SK-N-SH (cell line): ENCODE results near the gene DOCK8. TPM values are rescaled to one million over a fixed set of nuclear protein-coding genes. Genes with fewer than 3 reads are reported as not detected.

Source experiments
- CTCF ChIA-PET: fragments of 300-600, 350-600 bp; formaldehyde crosslinking; extraction: SDS; loops from one replicate; lab custom pipeline; 2021; lab: Yijun Ruan, JAX
- POLR2A ChIA-PET: fragments of 350-600 bp; sonication (Branson Sonifier 250); formaldehyde crosslinking; extraction: SDS; loops from one replicate; lab custom pipeline; 2020; ENCODE audit warnings: antibody characterized with exemption, inconsistent platforms; lab: Yijun Ruan, JAX
- DNase-seq: peaks from one replicate; pipeline ENCODE4 v3.0.0; 2012
- H2AFZ ChIP-seq: fragments of 200-600 bp; sonication (generic); 2 replicates; pipeline ENCODE4 v1.8.1; 2016; ENCODE audit warnings: antibody characterized with exemption, mild to moderate bottlenecking, low read depth
- H3F3A ChIP-seq: fragments of 200-600 bp; sonication (generic); replicated peaks from 2 replicates; pipeline ENCODE3; 2016; ENCODE audit warnings: antibody characterized with exemption, mild to moderate bottlenecking; ENCODE audit not compliant: insufficient read depth
- H3K27ac ChIP-seq, 2 experiments: fragments of 200-500 bp in 1 of 2; fragments of 200-600 bp in 1 of 2; sonication (Bioruptor generic) in 1 of 2; sonication (generic), shearing (Covaris generic) in 1 of 2; 2 replicates each; pipeline versions ENCODE4 v1.5.1 to v1.6.1; 2014 to 2016; ENCODE audit warnings: low read depth in 2 of 2, inconsistent platforms in 1 of 2, low read length in 1 of 2, mild to moderate bottlenecking in 1 of 2, mixed read lengths in 1 of 2
- H3K27me3 ChIP-seq: fragments of 200-600 bp; sonication (generic), shearing (Covaris generic); 2 replicates; pipeline ENCODE4 v1.6.1; 2016; ENCODE audit warnings: mixed run types; ENCODE audit not compliant: insufficient read depth
- H3K36me3 ChIP-seq, 2 experiments: fragments of 200-500 bp in 1 of 2; fragments of 200-600 bp in 1 of 2; sonication (Bioruptor generic) in 1 of 2; sonication (generic) in 1 of 2; replicated peaks in 1 of 2; 2 replicates each; pipeline versions ENCODE3 to v1.5.1; 2014 to 2016; ENCODE audit warnings: low read length in 1 of 2, mild to moderate bottlenecking in 1 of 2; ENCODE audit not compliant: insufficient read depth in 2 of 2, control insufficient read depth in 1 of 2
- H3K4me1 ChIP-seq, 2 experiments: fragments of 200-500 bp in 1 of 2; fragments of 200-600 bp in 1 of 2; sonication (Bioruptor generic) in 1 of 2; sonication (generic), shearing (Covaris generic) in 1 of 2; 2 replicates each; pipeline versions ENCODE4 v1.5.1 to v1.6.1; 2014 to 2016; ENCODE audit warnings: low read depth in 1 of 2, low read length in 1 of 2, mixed run types in 1 of 2; ENCODE audit not compliant: insufficient read depth in 2 of 2, control insufficient read depth in 1 of 2
- H3K4me2 ChIP-seq: fragments of 200-600 bp; sonication (generic), shearing (Covaris generic); 2 replicates; pipeline ENCODE4 v1.6.1; 2017; ENCODE audit warnings: mixed run types
- H3K4me3 ChIP-seq, 2 experiments: fragments of 200-500 bp in 1 of 2; fragments of 200-600 bp in 1 of 2; sonication (Bioruptor generic) in 1 of 2; sonication (generic), shearing (Covaris generic) in 1 of 2; 2 replicates each; pipeline versions ENCODE4 v1.5.1 to v1.8.1; 2014 to 2016; ENCODE audit warnings: low read depth in 2 of 2, inconsistent platforms in 1 of 2, low read length in 1 of 2, mild to moderate bottlenecking in 1 of 2, mixed read lengths in 1 of 2, moderate library complexity in 1 of 2
- H3K79me2 ChIP-seq: fragments of 200-600 bp; sonication (generic); 2 replicates; pipeline ENCODE4 v1.8.1; 2017; ENCODE audit warnings: mild to moderate bottlenecking; ENCODE audit not compliant: insufficient read depth
- H3K9ac ChIP-seq: fragments of 200-600 bp; sonication (generic); 2 replicates; pipeline ENCODE4 v1.6.1; 2017; ENCODE audit warnings: mixed run types
- H3K9me2 ChIP-seq: fragments of 200-600 bp; sonication (generic); 2 replicates; pipeline ENCODE4 v1.6.1; 2017; ENCODE audit warnings: mixed run types
- H3K9me3 ChIP-seq: fragments of 200-600 bp; sonication (generic); 2 replicates; pipeline ENCODE4 v1.6.1; 2017; ENCODE audit warnings: mixed run types, mild to moderate bottlenecking, moderate library complexity
- H4K20me1 ChIP-seq: fragments of 200-600 bp; sonication (generic); 2 replicates; pipeline ENCODE4 v1.6.1; 2017; ENCODE audit warnings: mild to moderate bottlenecking, mixed run types; ENCODE audit not compliant: insufficient read depth
- CTCF ChIP-seq: fragments of 200-600 bp; sonication (generic); IDR thresholded peaks from 2 replicates; pipeline ENCODE4 v1.6.1; 2017; ENCODE audit warnings: antibody characterized with exemption, mild to moderate bottlenecking, moderate library complexity
- EZH2phosphoT487 ChIP-seq: fragments of 200-600 bp; sonication (generic); IDR thresholded peaks from 2 replicates; pipeline ENCODE4 v1.6.1; 2017; ENCODE audit warnings: low read depth, mixed run types, mild to moderate bottlenecking, antibody characterized with exemption, moderate library complexity, borderline replicate concordance
- FOSL2 ChIP-seq: IDR thresholded peaks from 2 replicates; pipeline ENCODE4 v1.4.0; 2012; ENCODE audit warnings: low read depth, mild to moderate bottlenecking, moderate library complexity, borderline replicate concordance
- FOXJ3 ChIP-seq: sonication (generic); formaldehyde crosslinking; IDR thresholded peaks from 2 replicates; pipeline ENCODE4 v1.5.1; 2020; ENCODE audit warnings: mild to moderate bottlenecking, missing genetic modification reagents
- FOXM1 ChIP-seq: IDR thresholded peaks from 2 replicates; pipeline ENCODE4 v1.4.0; 2012; ENCODE audit warnings: low read depth, mild to moderate bottlenecking
- IRF3 ChIP-seq: fragments of 150-350 bp; IDR thresholded peaks from 2 replicates; pipeline ENCODE4 v1.6.1; 2016; ENCODE audit warnings: mild to moderate bottlenecking, low read depth, low read length
- MEF2A ChIP-seq: IDR thresholded peaks from 2 replicates; pipeline ENCODE4 v1.4.0; 2012; ENCODE audit warnings: low read depth, borderline replicate concordance
- NFIC ChIP-seq: IDR thresholded peaks from 2 replicates; pipeline ENCODE4 v1.4.0; 2012; ENCODE audit warnings: borderline replicate concordance
- POLR2AphosphoS5 ChIP-seq: IDR thresholded peaks from 2 replicates; pipeline ENCODE4 v1.6.1; 2012; ENCODE audit warnings: low read depth, low read length
- RAD21 ChIP-seq: IDR thresholded peaks from 2 replicates; pipeline ENCODE4 v1.6.1; 2012; ENCODE audit warnings: mild to moderate bottlenecking, low read length
- RXRA ChIP-seq: IDR thresholded peaks from 2 replicates; pipeline ENCODE4 v1.4.0; 2012; ENCODE audit warnings: low read depth, mild to moderate bottlenecking, borderline replicate concordance
- SIN3A ChIP-seq: IDR thresholded peaks from 2 replicates; pipeline ENCODE4 v1.6.1; 2012; ENCODE audit warnings: low read depth, mild to moderate bottlenecking, low read length, moderate library complexity, borderline replicate concordance
- SMC3 ChIP-seq: IDR thresholded peaks from 2 replicates; pipeline ENCODE4 v1.6.1; 2012; ENCODE audit warnings: low read depth, low read length, improper control_type of control experiment
- TAF1 ChIP-seq: IDR thresholded peaks from 2 replicates; pipeline ENCODE4 v1.6.1; 2012; ENCODE audit warnings: low read depth, mild to moderate bottlenecking, low read length, moderate library complexity, borderline replicate concordance
- TCF12 ChIP-seq: IDR thresholded peaks from 2 replicates; pipeline ENCODE4 v1.4.0; 2012
- TEAD4 ChIP-seq: IDR thresholded peaks from 2 replicates; pipeline ENCODE4 v1.4.0; 2012; ENCODE audit warnings: mild to moderate bottlenecking, borderline replicate concordance; ENCODE audit not compliant: insufficient read depth
- USF1 ChIP-seq: IDR thresholded peaks from 2 replicates; pipeline ENCODE4 v1.4.0; 2012; ENCODE audit warnings: low read depth, borderline replicate concordance
- USF2 ChIP-seq: fragments of 150-350 bp; IDR thresholded peaks from 2 replicates; pipeline ENCODE4 v1.6.1; 2017; ENCODE audit warnings: antibody characterized with exemption, low read length, low read depth, borderline replicate concordance
- YY1 ChIP-seq: IDR thresholded peaks from 2 replicates; pipeline ENCODE4 v1.4.0; 2012; ENCODE audit warnings: low read depth, mild to moderate bottlenecking
- WGBS: methylation state at CpG from one replicate; pipeline ENCODE4 v1.1.6; 2017; ENCODE audit warnings: low lambda C conversion rate; 5-methylcytosine and 5-hydroxymethylcytosine counted together
- polyA plus RNA-seq, 3 experiments: library from polyadenylated mRNA; depleted of rRNA; stranded (reverse); fragments of >200 nt; gene quantifications; 2 replicates each; pipeline ENCODE4 v1.2.3, GENCODE V29; 2012

Gene DOCK8
- polyA plus RNA-seq, 1 of the 3 experiments (the other 2 are of a cell fraction), result not detected

- no peak overlapping the region for H3K4me3 ChIP-seq
- H3K9me2 ChIP-seq, result no peaks in the 10 kb centered on the region
- no peak overlapping the region for H3K4me2 ChIP-seq
- POLR2A ChIA-PET, result no interaction called here
- no peak overlapping the region for H3K9ac ChIP-seq
- WGBS, result 4% methylated on average over 8 of the region's 8 CpGs
- no peaks in the 10 kb centered on the region for H3K9me3 ChIP-seq
- CTCF ChIA-PET, result interaction anchor here (1.4 kb wide), 1 partner anchor 10 kb away, joined by 9 read pairs; no protein-coding TSS in a partner anchor
- TF ChIP-seq FOXJ3 (CRISPR knock-in tag), result no peak
- no peak for TF ChIP-seq MEF2A
- no peak for TF ChIP-seq EZH2phosphoT487
- H3K36me3 ChIP-seq, result no peaks in the 10 kb centered on the region
- no peaks in the 10 kb centered on the region for H4K20me1 ChIP-seq
- peaks cover 55% of the 10 kb centered on the region for H3K27me3 ChIP-seq
- DNase-seq, result no peak
- H3K79me2 ChIP-seq, result no peaks in the 10 kb centered on the region
- no peaks in the 10 kb centered on the region for H3K4me1 ChIP-seq
- H3F3A ChIP-seq, result no peaks in the 10 kb centered on the region
- H3K27ac ChIP-seq, result no peak overlapping the region
- H2AFZ ChIP-seq, result no peak overlapping the region
These were observed 131.5 kb downstream of the DOCK8 start for GRCh38 chr9:346111-346571.

GRCh38 chr9:347667-348292 lies 133.1 kb downstream of the DOCK8 start:
- H3K9me2 ChIP-seq, result no peaks in the 10 kb centered on the region
- CTCF ChIA-PET, result interaction anchor here (0.9 to 1.4 kb wide), 3 partner anchors 12 to 21 kb away, joined by 3 to 9 read pairs (median 3); no protein-coding TSS in a partner anchor
- no peaks in the 10 kb centered on the region for H3K9me3 ChIP-seq
- WGBS, result 3% methylated on average over 9 of the region's 9 CpGs
- no peaks in the 10 kb centered on the region for H3K79me2 ChIP-seq
- POLR2A ChIA-PET, result no interaction called here
- peaks cover 52% of the 10 kb centered on the region for H3K27me3 ChIP-seq
- no peak overlapping the region for H2AFZ ChIP-seq
- H3K9ac ChIP-seq, result no peak overlapping the region
- no peaks in the 10 kb centered on the region for H3K4me1 ChIP-seq
- H4K20me1 ChIP-seq, result no peaks in the 10 kb centered on the region
- peak; percentile 5 for DNase-seq
- no peak overlapping the region for H3K4me3 ChIP-seq
- H3K4me2 ChIP-seq, result no peak overlapping the region
- TF ChIP-seq POLR2AphosphoS5 (no peak), SMC3 (peak; percentile 27), FOXM1 (no peak), FOSL2 (no peak), TCF12 (no peak), TAF1 (no peak), RAD21 (peak; percentile 60), CTCF (peak; percentile 66), RXRA (no peak), IRF3 (no peak), TEAD4 (no peak), USF2 (no peak), NFIC (no peak), EZH2phosphoT487 (no peak), YY1 (no peak), USF1 (no peak), SIN3A (no peak)
- no peak overlapping the region for H3K27ac ChIP-seq
- H3F3A ChIP-seq, result no peaks in the 10 kb centered on the region
- H3K36me3 ChIP-seq, result no peaks in the 10 kb centered on the region
